GM12878 (cell line): Measurements from ENCODE around the gene LTA. TPM values are rescaled to one million over a fixed set of nuclear protein-coding genes. Genes with fewer than 3 reads are reported as not detected.

Source experiments
- ATAC-seq: fragments of 200-7000 bp; cut with Tn5 transposase; 3 replicates; pipeline ENCODE4 v1.9.1; 2020; ENCODE audit warnings: mild to moderate bottlenecking, moderate library complexity
- BruUV-seq: library from RNA; stranded (reverse); fragments of 400-500 nt; replicated peaks from 2 replicates; lab custom pipeline; 2021; lab: Mats Ljungman, UMichigan
- CTCF ChIA-PET: fragments of 300-600 bp; sonication (Branson Sonifier 250); formaldehyde crosslinking; extraction: SDS; loops from one replicate; lab custom pipeline; 2021; ENCODE audit warnings: inconsistent platforms; lab: Yijun Ruan, JAX
- POLR2A ChIA-PET: fragments of 350-600 bp; formaldehyde crosslinking; extraction: SDS; loops from one replicate; lab custom pipeline; 2021; ENCODE audit warnings: inconsistent platforms; lab: Charles Lee
- RAD21 ChIA-PET: fragments of 300-600 bp; sonication (Branson Sonifier 250); formaldehyde crosslinking; loops from one replicate; lab custom pipeline; 2023; ENCODE audit warnings: antibody characterized with exemption; ENCODE audit not compliant: unreplicated experiment; lab: Charles Lee
- SMC1A ChIA-PET: fragments of 300-600 bp; sonication (Branson Sonifier 250); formaldehyde crosslinking; loops from one replicate; lab custom pipeline; 2023; ENCODE audit not compliant: unreplicated experiment, uncharacterized antibody; lab: Charles Lee
- DNase-seq: peaks from one replicate; pipeline ENCODE4 v3.0.0-alpha.2; 2011; ENCODE audit warnings: low read depth, low spot score
- FAIRE-seq: peaks from 3 replicates; lab custom pipeline; 2011; peaks lifted over from hg19 to GRCh38; lab: Jason Lieb, UNC
- H2AFZ ChIP-seq: 2 replicates; pipeline ENCODE4 v1.6.0; 2011; ENCODE audit warnings: low read depth, low read length, control low read depth; ENCODE audit not compliant: control insufficient read depth
- H3K27ac ChIP-seq: 2 replicates; pipeline ENCODE4 v1.5.1; 2011; ENCODE audit warnings: control low read depth; ENCODE audit not compliant: control insufficient read depth, insufficient read depth
- H3K27me3 ChIP-seq, 2 experiments: replicated peaks in 1 of 2; 2 replicates each; pipeline versions ENCODE4 v1.6.0 to v1.6.1; 2011; ENCODE audit warnings: low read length in 1 of 2; ENCODE audit not compliant: control insufficient read depth in 2 of 2, insufficient read depth in 2 of 2
- H3K36me3 ChIP-seq, 2 experiments: 2 replicates each; pipeline ENCODE4 v1.5.1; 2011; ENCODE audit warnings: low read length in 1 of 2; ENCODE audit not compliant: control insufficient read depth in 2 of 2, insufficient read depth in 2 of 2
- H3K4me1 ChIP-seq: 2 replicates; pipeline ENCODE4 v1.6.1; 2011; ENCODE audit warnings: mild to moderate bottlenecking, low read length, moderate library complexity, mixed read lengths; ENCODE audit not compliant: control insufficient read depth, insufficient read depth
- H3K4me2 ChIP-seq: 2 replicates; pipeline ENCODE4 v1.6.0; 2011; ENCODE audit warnings: control low read depth; ENCODE audit not compliant: control insufficient read depth, insufficient read depth
- H3K4me3 ChIP-seq: fragments of 200-600 bp; sonication (generic); 2 replicates; pipeline ENCODE4 v1.5.1; 2016
- H3K79me2 ChIP-seq: 2 replicates; pipeline ENCODE4 v1.6.0; 2011; ENCODE audit warnings: low read length; ENCODE audit not compliant: control insufficient read depth, insufficient read depth
- H3K9ac ChIP-seq: 2 replicates; pipeline ENCODE4 v1.8.0; 2011; ENCODE audit warnings: low read length, control low read depth, mixed read lengths; ENCODE audit not compliant: control insufficient read depth, insufficient read depth
- H3K9me3 ChIP-seq: replicated peaks from 3 replicates; pipeline ENCODE4 v1.5.1; 2011; ENCODE audit warnings: mild to moderate bottlenecking, low read length; ENCODE audit not compliant: control insufficient read depth, insufficient read depth
- H4K20me1 ChIP-seq: 2 replicates; pipeline ENCODE4 v1.6.0; 2011; ENCODE audit not compliant: control insufficient read depth, insufficient read depth
- BACH1 ChIP-seq: fragments of 450-650 bp; IDR thresholded peaks from 2 replicates; pipeline ENCODE4 v1.6.1; 2017; ENCODE audit warnings: mild to moderate bottlenecking, borderline replicate concordance
- CEBPB ChIP-seq, 2 experiments: fragments of 150-350 bp in 1 of 2; IDR thresholded peaks; 2 replicates each; pipeline ENCODE4 v1.6.1; 2012 to 2014; ENCODE audit warnings: low read depth in 2 of 2, low read length in 2 of 2, borderline replicate concordance in 1 of 2, inconsistent platforms in 1 of 2
- IKZF1 ChIP-seq: fragments of 450-650 bp; conservative IDR thresholded peaks from 2 replicates; pipeline ENCODE4 v1.6.1; 2017; ENCODE audit warnings: antibody characterized with exemption, mild to moderate bottlenecking
- KDM1A ChIP-seq: fragments of 200-600 bp; sonication (generic); IDR thresholded peaks from 2 replicates; pipeline ENCODE4 v1.6.1; 2016; ENCODE audit warnings: borderline replicate concordance
- MTA3 ChIP-seq: IDR thresholded peaks from 2 replicates; pipeline ENCODE4 v1.6.1; 2012; ENCODE audit warnings: low read length, inconsistent platforms, borderline replicate concordance
- PAX5 ChIP-seq: IDR thresholded peaks from 2 replicates; pipeline ENCODE4 v1.6.1; 2011; ENCODE audit warnings: low read depth, low read length, borderline replicate concordance
- SPI1 ChIP-seq: IDR thresholded peaks from 2 replicates; pipeline ENCODE4 v1.6.1; 2011; ENCODE audit warnings: low read depth, mild to moderate bottlenecking, low read length, moderate library complexity, borderline replicate concordance; ENCODE audit not compliant: insufficient read depth
- SREBF1 ChIP-seq: IDR thresholded peaks from 2 replicates; pipeline ENCODE4 v1.6.1; 2012; ENCODE audit warnings: mild to moderate bottlenecking, low read length
- TARDBP ChIP-seq: IDR thresholded peaks from 2 replicates; pipeline ENCODE4 v1.6.1; 2016; ENCODE audit warnings: borderline replicate concordance
- ZNF384 ChIP-seq: IDR thresholded peaks from 2 replicates; pipeline ENCODE4 v1.6.1; 2012; ENCODE audit warnings: low read depth, mild to moderate bottlenecking, low read length, improper control_type of control experiment, borderline replicate concordance
- WGBS: methylation state at CpG from one replicate; pipeline ENCODE4 v1.1.6; 2016; ENCODE audit warnings: low lambda C conversion rate; ENCODE audit not compliant: insufficient replicate concordance, insufficient coverage; ENCODE audit errors: missing lambda C conversion rate; 5-methylcytosine and 5-hydroxymethylcytosine counted together
- in situ Hi-C: fragments of 300-500 bp; cut with MboI; formaldehyde crosslinking; loops from 9 replicates; pipeline ENCODE4 v1.14.3; 2018; ENCODE audit warnings: mixed read lengths
- intact Hi-C: fragments of 100-400 bp; cut with micrococcal nuclease; formaldehyde crosslinking; loops from one replicate; pipeline ENCODE4 v1.14.2; 2022; ENCODE audit not compliant: unreplicated experiment
- polyA plus RNA-seq, 11 experiments: library from polyadenylated mRNA; depleted of rRNA in 4 of 11; unstranded in 6 of 11; stranded (reverse) in 5 of 11; fragments of >200 nt; fragmentation: Nextera tagmentation in 4 of 11; fragmentation: Illumina TruSeq in 1 of 11; extraction: Ambion mirVana in 4 of 11; extraction: Trizol in 1 of 11; gene quantifications; 1 replicate in 1 of 11; 2 replicates in 10 of 11; pipeline versions ENCODE4 v1.2.1 to v1.2.3, GENCODE V29; 2011 to 2016; ENCODE audit warnings: inconsistent platforms in 2 of 11, missing spikeins in 2 of 11, low read depth in 1 of 11
- total RNA-seq, 4 experiments: library from RNA; depleted of rRNA in 3 of 4; stranded (reverse); fragments of >200 nt in 3 of 4; fragmentation: Illumina TruSeq in 1 of 4; extraction: Trizol in 1 of 4; gene quantifications; 2 replicates each; pipeline versions ENCODE4 v1.2.1 to v1.2.3, GENCODE V29; 2013 to 2021

LTA gene
- total and polyA plus RNA-seq, 10 of the 15 experiments (the other 5 are each of a cell fraction or from before 2014, with no cell fraction given), result 27.5 to 100 (median 75.1) TPM

DNA sequence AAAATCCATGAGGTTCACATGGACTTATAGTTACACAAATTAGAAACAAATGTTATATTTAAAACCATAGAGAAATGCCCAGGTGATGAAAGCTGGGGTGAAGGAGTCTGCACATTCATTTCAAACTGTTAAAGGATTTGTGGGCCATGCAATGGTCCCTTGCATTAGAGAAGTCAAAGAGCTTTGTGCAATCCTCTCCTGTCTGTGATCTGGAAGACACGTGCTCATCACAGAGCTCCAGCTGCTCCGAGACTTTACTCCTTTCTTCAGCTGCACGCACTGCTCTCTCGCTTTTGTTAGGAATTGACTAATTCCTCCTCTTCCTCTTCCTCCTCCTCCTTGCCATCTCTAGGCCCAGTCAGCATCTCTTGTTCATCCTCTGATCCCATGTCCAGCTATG, 38.9 kb downstream of the LTA start:
- H3K9ac ChIP-seq, result no peak overlapping the region
- H3K4me2 ChIP-seq, result no peak overlapping the region
- H3K36me3 ChIP-seq, result no peaks in the 10 kb centered on the region
- no peak overlapping the region for H3K4me3 ChIP-seq
- in situ Hi-C loops, result no loop called here
- DNase-seq, result no peak
- H3K9me3 ChIP-seq, result no peaks in the 10 kb centered on the region
- no peak overlapping the region for H2AFZ ChIP-seq
- RAD21 ChIA-PET, result interaction anchor here (1.0 kb wide), 1 partner anchor 12 kb away, joined by 5 read pairs; no protein-coding TSS in a partner anchor
- no peak for ATAC-seq
- CTCF ChIA-PET, result interaction anchor here (2.6 to 10.5 kb wide), 2 partner anchors 12 to 60 kb away, joined by 12 to 95 read pairs; no protein-coding TSS in a partner anchor
- no peak overlapping the region for H3K27ac ChIP-seq
- peaks cover 20% of the 10 kb centered on the region for H3K4me1 ChIP-seq
- no TSS peak for BruUV-seq
- POLR2A ChIA-PET, result interaction anchor here (0.6 to 0.7 kb wide), 2 partner anchors 40 to 49 kb away, joined by 5 to 9 read pairs; no protein-coding TSS in a partner anchor
- H3K79me2 ChIP-seq, result peaks cover 2% of the 10 kb centered on the region; the same call in 1 of the 2 replicates
- H3K27me3 ChIP-seq, result no peaks in the 10 kb centered on the region
- H4K20me1 ChIP-seq, result no peaks in the 10 kb centered on the region
- SMC1A ChIA-PET, result interaction anchor here (0.8 to 9.6 kb wide), 3 partner anchors 13 to 61 kb away, joined by 3 to 78 read pairs (median 3); no protein-coding TSS in a partner anchor
- intact Hi-C loops, result no loop called here
- no peak for TF ChIP-seq ZNF384
- no peak for TF ChIP-seq IKZF1
- no peak for TF ChIP-seq SREBF1
- TF ChIP-seq CEBPB (IDR thresholded peaks at IDR 0.05; ENCODE audit: borderline replicate concordance in 1 of 2, low read depth in 2 of 2, low read length in 2 of 2), result no peak
- no peak for TF ChIP-seq TARDBP
- no peak for TF ChIP-seq PAX5
- no peak for TF ChIP-seq BACH1
- TF ChIP-seq SPI1, result no peak
- TF ChIP-seq MTA3, result no peak
- no peak for TF ChIP-seq KDM1A
- TF ChIP-seq, all 136 proteins: peak for 0
- no peak for FAIRE-seq
- WGBS, result 72% methylated on average over 4 of the region's 4 CpGs
